HG02759 (cell line): ENCODE measurements around the gene ATF6.
A peak's percentile ranks its signal among the peaks of the same experiment; 100 is the strongest.
"Not testable (repeated sequence)": the region's sequence is repeated elsewhere in the genome, so short reads cannot be mapped to it uniquely, and the experiment has no call there.

ENCODE experiments used
- ATAC-seq: cut with Tn5 transposase; IDR thresholded peaks from one replicate; pipeline ENCODE4 v1.9.1; 2021; ENCODE audit warnings: mild to moderate bottlenecking, moderate library complexity; ENCODE audit not compliant: unreplicated experiment

The ATF6 gene, protein sequence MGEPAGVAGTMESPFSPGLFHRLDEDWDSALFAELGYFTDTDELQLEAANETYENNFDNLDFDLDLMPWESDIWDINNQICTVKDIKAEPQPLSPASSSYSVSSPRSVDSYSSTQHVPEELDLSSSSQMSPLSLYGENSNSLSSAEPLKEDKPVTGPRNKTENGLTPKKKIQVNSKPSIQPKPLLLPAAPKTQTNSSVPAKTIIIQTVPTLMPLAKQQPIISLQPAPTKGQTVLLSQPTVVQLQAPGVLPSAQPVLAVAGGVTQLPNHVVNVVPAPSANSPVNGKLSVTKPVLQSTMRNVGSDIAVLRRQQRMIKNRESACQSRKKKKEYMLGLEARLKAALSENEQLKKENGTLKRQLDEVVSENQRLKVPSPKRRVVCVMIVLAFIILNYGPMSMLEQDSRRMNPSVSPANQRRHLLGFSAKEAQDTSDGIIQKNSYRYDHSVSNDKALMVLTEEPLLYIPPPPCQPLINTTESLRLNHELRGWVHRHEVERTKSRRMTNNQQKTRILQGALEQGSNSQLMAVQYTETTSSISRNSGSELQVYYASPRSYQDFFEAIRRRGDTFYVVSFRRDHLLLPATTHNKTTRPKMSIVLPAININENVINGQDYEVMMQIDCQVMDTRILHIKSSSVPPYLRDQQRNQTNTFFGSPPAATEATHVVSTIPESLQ

DNA sequence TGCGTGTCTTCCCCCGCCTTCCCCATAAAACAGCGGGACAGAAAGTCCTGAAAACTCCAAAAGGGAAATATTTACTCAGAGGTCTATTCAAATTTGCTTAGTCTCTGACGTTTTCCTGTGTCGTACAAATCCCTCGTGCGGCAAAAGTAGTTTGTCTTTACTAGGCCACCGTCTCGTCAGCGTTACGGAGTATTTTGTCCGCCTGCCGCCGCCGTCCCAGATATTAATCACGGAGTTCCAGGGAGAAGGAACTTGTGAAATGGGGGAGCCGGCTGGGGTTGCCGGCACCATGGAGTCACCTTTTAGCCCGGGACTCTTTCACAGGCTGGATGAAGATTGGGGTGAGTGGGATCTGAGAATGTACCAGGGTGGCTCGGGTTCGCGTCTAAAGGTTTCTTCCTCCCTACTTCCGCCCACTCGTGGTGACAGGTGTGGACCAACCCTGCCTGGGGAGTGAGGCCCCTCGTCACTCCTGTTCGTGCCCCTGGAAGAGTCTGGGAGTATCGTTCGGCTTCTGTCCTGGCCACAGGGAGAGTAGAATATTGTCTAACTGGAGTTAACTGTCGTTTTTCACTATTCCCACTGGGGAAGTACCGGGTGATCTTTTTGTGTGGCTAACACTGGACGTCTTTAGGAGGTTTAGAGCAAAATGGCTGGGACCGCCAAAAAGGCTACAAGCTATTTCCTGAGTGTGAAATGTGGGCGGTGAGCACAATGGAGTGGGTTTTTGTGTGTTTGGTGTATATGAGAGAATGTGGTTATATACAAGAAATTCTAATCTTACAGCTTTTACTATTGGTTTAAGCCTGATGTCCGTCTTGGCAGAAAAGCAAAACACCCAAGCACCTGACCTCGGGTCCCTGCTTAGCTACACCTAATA is at the start of gene ATF6:
ATF6 (plus strand) TSS at position 219 of the 880 bp plus-strand sequence; CDS start at position 260, 41 bp downstream.
- peak; percentile 77 for ATAC-seq

DNA sequence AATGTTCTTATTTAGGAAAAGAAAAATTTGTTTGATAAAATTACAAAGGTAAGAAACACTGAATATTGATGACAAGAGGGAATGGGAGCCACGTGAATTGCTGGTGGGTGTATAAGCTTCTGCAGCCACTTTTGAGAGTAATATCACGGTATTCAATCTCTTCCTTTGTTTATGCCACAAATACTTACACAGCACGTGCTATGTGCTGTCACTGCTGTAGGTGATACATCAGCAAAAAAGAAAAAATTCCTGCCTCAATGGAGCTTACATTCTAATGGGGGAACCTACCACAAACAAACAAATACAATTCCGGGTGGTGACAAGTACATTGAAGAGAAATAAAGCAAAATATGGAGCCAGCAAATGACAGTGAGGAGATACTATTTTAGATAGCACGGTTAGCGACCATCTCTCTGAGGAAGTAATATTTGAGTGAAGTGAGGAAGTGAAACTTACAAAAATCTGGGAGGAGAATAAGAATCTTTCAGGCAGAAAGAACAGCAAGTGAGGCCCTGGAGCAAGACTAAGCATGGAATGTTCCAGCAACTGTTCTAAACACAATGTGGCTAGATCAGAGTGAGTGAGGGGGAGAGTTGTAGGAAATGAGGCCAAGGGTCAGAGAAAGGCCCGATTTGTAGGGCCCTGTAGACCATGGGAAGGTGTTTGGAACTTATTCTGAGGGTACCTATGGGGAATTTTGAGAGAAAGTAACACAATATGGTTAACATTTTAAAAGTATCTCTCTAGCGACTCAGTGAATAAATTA is 47.4 kb upstream of the ATF6 start:
- ATAC-seq = peak; percentile 72

DNA sequence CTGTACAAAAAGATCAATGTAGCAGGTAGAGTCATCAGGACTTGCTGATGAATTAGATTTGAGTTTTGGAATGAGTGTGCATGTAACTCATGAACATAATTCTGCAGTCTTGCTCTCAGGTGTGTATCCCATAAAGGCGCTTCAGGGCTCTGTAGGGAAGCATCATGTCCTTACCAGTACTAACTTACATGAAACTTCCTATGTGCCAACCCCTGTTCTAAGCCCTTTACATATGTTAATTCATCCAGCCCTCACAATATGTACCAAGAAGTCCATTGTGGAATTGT is 46.9 kb upstream of the ATF6 start:
- ATAC-seq = peak; percentile 57

DNA sequence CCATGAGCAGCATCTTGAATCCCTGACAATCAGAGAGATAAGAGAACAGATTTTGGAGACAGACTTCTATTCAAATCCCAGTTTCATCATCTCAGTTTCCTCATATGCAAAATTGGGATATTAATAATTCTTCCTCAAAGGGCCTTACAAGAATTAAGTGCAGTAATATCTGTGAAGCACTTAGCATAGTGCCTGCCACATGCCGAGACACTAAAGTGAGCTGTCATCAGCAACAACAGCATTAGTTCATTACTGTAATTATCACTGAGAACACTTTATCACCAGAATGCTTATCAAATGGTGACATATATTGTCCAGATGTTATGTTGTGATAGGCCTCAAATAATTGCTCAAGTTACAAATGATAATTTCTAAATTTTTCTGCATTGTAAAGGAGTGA is 45.7 kb upstream of the ATF6 start:
- ATAC-seq = no peak

DNA sequence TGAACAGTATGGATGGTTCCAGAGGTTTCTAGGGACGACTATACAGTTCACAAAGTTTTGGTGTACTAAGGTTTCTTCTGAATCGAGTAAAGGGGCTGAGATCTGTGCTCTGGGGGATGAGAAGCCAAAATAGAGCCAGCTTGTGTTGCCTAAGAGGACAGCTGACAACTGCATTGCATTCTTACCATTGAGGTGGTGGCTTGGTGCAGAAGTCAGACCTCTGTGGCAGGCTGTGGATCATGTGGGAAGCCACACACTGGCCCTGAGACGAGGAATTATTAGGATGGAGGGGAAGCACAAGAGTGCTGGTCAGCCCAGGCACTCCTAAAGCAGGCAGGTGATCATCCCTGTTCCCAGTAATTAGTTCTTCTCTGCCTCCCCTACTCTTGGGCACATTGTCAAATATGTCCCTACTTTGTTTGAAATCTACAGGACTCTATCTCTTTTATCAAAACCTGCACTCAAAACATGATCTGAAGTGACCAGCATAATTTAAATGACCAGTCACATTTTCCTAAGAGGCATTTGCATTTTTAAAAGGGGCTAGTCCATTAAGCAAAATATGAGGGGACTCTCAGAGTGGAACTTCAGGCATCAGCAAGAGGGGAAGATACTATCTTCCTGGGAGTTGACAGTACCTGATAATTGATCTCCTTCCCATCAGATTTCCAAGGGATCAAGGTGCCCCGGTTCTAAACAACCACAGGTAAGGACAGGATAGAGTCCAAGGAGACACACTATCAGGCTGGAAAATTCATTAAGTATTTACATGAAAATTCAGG is 45.0 kb upstream of the ATF6 start, which contains the start of gene FCRLB:
FCRLB (plus strand) TSS at position 589 of the 782 bp plus-strand sequence. CDS start 1,129 bp downstream, outside the sequence.
- ATAC-seq = no peak

DNA sequence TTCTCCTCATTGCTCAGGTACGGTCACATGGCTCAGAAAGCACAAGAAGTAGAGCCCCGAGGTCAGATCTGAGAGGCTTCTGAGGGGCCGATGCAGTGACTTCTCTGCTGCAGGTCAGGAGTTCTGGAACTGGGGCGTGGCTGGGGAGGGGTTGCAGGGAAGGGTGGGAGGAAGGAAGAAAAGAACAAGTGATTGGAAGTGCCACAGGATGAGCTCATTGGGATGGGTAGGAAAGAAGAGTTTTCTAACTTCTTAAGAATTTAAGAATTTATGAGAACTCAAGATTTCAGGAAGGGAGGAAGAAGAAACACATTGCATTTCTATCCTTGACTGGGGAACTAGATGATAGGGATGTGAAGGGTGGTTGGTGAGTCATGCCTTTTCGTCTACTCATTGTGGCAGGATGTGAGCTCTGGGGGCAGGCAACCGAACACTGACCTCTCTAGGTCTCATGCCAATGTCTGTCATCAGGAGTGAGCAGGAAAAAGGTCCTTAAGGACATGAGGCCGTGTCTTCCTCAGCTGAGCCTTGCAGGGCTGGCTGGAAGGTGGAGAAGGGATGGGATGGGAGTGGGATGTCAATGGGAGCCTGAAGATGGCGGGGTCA is 44.3 kb upstream of the ATF6 start:
- ATAC-seq = no peak

DNA sequence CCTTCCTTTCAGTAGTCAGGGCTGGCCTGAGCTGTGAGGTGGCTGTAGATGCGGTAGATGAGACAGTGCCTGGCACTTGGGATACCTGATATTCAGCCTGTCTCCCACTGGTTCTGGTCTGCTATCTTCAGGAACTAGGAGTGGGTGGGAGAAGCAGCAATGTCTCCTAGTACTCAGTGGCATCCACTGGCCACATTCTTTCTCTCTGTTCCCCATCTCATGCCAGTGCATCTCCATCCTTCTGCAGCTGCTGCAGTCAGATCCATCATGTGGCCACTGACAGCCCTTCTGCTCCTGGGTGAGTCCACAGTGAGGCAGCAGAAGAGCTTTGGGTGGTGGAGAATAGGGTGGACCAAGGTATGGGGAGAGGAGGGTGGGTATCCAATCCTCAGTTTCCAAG is 43.7 kb upstream of the ATF6 start:
- ATAC-seq = no peak

DNA sequence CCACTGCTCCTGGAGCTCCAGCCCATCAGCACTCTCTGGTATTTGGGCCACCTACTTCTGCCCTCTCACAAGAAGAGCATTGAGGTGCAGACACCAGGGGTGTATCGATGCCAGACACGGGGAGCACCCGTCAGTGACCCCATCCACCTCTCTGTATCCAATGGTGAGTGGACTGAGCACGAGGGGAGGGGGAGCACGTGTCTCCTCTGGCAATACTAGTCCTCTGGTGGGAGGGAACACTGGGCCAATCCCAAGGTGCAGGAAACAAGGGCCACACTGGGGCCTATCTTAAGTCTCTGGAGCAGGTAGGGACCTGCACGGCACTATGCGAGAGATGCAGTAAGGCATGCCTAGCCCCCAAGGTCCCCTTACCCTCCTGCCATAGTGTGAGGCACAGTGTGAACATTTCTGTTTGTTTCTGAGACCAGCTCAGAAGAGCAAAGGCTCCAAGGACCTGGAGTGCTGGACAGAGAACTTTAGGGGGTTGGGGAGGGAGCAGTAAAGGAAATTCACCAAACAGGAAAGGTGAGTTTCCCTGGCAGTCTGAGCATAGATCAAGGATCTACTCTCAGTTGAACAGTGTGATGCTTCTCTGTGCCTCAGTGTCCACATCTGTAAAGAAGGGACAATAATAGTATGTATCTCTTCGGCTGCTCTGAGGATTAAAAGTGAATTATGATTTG is 42.5 kb upstream of the ATF6 start:
- ATAC-seq = no peak

DNA sequence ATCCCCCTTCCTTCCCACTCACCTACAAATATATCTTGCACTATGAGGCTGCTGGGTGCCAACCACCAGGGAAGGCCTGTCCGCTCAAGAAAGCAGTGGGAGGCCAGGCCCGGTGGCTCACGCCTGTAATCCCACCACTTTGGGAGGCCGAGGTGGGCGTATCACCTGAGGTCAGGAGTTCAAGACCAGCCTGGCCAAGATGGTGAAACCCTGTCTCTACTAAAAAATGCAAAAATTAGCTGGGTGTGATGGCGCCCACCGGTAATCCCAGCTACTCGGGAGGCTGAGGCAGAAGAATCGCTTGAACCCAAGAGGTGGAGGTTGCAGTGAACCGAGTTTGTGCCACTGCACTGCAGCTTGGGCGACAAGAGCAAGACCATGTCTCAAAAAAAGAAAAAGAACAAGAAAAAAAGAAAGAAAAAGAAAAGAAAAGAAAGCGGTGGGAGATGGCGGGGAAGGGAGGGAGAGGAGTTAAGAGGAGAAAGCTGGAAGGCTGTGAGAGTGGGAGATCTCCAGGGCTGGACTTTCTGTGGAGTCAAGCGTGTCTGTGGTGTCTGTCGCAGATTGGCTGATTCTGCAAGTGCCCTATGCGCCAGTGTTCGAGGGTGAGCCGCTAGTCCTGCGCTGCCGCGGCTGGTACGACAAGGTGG is 40.7 kb upstream of the ATF6 start:
- ATAC-seq = not testable (repeated sequence)

DNA sequence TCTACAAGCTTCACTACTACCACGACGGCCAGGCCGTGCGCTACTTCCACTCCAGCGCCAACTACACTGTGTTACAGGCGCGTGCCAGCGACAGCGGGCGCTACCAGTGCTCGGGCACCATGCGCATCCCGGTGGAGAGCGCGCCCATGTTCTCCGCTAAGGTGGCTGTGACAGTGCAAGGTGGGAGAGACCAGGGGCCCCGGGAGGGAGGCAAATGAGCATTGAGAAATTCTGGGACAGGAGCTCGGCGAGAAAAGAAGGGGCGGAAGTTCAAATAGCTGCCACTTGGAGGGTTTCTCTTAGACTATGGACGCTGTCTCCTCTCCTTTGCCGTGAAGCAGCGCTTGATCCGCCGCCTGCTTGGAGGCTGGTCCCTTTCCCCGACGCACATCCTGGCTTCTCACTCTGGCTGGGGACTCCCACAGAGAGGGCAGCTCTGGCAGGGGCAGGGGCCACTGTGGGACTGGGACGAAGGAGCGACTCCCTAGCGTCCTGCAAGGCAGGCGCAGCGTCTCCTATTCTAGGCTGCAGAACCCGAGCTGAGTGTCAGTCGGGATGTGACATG is 40.1 kb upstream of the ATF6 start:
- peak; percentile 24 for ATAC-seq

DNA sequence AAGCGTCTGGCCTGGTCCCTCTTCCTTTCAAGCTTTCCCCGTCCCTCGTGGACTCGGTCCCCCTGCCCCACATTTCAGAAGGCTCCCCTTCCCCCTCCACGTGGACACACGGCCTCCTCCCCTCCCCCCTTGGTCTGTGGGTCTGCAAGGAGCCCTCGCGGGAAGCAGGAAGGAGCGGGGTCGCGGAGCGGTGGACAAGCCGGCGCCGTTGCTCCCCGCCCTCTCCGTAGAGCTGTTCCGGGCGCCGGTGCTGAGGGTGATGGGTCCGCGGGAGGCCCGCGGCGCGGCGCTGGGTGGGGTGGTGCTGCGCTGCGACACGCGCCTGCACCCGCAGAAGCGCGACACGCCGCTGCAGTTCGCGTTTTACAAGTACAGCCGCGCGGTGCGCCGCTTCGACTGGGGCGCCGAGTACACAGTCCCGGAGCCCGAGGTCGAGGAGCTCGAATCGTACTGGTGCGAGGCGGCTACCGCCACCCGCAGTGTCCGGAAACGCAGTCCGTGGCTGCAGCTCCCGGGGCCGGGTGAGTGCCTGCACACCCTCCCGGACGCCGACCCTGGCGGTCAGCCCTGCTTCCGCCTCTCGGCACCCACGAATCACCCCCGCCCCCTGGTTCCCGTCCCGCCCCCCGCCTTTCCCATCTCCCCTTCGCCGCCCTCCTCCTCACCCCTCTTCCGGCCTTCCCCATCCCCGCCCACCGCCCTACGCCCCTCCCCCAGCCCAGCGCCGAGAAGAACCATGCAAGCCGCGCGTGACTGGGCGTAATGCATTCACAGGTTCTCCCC is 39.5 kb upstream of the ATF6 start:
- peak; percentile 63 for ATAC-seq

DNA sequence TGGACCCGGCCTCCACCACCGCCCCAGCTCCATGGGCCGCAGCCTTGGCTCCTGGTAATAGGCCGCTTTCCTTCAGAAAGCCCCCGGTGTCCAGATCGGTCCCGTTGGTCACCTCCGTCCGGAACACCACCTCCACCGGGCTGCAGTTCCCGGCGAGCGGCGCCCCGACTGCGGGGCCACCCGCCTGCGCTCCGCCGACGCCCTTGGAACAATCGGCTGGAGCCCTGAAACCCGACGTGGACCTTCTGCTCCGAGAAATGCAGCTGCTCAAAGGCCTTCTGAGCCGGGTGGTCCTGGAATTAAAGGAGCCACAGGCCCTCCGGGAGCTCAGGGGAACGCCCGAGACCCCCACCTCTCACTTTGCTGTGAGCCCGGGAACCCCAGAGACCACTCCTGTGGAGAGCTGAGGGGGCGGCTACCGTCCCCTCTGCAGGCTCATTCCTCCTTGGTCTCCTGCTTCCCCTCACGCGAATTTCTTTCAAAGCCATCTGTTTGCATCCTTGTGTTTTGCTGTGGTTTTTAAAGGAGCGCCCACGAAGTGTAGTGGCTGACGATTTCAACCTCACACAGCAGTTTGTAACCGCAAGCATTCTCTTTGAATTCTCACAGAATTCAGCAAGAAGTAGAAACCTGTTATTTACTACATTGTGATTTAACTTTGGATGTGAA is 38.7 kb upstream of the ATF6 start:
- peak; percentile 14 for ATAC-seq

DNA sequence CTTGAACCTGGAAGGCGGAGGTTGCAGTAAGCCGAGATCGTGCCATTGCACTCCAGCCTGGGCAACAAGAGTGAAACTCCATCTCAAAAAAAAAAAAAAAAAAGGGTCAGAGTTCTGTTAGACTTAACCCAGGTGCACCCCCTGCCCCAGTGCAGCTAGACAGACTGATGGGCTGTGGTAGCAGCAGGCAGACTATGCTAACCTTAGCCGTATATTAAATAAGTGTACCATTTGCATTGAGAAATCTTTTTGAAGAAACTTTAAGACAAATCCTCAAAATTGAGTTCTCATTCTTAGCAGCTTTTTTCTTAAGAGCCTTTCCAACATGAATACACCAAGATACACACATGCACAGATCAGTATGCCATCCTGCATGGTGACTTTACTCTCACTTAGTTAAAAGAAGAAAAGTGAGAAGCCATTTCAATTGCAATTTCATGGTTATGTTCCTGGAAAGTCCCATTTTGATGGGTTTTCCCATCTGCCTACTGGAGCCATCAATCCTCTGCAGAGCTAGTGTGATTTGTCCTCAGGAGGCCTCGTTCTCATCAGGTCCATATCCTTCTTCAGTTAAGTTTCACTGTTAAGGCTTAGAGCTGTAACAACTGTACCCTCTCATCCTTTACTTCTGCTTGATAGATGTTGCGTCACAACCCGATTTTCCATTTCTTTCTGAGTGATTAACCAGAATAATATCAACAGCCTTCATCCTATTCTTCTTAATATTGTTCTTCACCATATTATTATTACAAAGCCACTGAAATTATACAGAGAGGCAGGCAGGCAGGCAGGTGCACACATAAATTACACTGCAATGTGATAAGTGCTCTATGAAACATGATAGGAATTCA is 37.5 kb upstream of the ATF6 start:
- ATAC-seq = no peak

DNA sequence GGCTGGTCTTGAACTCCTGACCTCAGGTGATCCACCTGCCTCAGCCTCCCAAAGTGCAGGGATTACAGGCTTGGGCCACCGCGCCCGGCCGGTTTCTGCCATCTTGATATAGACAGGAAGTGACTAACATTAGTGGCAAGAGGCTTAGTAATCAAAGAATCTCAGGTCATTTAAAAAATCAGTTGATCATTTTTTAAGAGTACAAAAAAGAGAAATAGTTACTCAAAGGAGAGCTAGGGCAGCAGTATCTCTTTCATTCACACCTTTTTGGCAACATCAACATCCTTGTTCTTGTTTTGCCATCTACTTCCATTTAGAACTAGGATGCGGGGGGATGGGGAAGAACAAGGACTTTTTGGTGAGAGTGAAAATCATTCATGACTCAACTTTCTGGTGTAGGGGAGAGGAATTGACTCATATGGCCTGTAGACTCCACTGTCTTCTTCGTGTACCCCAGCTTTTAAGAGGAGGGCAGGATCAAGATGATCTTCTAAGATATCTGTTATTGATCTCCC is 36.0 kb upstream of the ATF6 start:
- no peak for ATAC-seq

DNA sequence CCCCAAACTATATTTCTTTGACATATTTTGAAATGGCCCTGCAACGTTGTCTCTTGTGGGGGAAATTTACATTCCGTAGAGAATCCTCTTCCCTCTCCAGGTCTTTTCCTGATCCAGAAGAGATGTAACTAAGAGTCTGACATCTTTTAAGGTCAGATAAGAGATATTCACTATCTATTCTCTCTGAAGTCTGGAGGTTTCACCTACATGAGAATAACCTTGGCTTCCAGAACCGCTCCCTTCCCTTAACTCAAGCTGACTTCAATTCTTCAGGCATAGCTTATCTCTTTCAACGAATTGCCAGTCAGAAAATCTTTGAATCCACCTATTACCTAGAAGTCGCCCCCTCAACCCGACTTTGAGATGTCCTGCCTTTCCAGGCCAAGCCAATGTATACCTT is 34.9 kb upstream of the ATF6 start:
- ATAC-seq = no peak
